ENCODE data around the gene PRAME. TPM values are rescaled to one million over a fixed set of nuclear protein-coding genes. Genes with fewer than 3 reads are reported as not detected.
A peak's percentile ranks its signal among the peaks of the same experiment; 100 is the strongest.
"Not testable (repeated sequence)": the region's sequence is repeated elsewhere in the genome, so short reads cannot be mapped to it uniquely, and the experiment has no call there.

Gene PRAME
- total RNA-seq, 1 donor from 2014 or later: not detected

DNA sequence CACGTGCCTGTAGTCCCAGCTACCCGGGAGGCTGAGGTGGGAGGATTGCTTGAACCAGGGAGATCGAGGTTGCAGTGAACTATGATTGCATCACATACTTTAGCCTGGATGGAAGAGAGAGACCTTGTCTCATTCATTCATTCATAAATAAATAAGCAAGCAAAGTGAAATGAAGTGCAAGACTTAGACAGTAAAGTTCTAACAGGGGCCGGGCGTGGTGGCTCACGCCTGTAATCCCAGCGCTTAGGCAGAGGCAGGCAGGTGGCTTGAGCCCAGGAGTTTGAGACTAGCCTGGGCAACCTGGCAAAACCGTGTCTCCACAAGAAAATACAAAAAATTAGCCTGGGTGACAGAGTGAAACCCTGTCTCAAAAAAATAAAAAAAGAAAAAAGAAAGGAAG lies 37.4 kb downstream of the PRAME start:
- DNase-seq (ENCODE audit: low spot score): no peak

DNA sequence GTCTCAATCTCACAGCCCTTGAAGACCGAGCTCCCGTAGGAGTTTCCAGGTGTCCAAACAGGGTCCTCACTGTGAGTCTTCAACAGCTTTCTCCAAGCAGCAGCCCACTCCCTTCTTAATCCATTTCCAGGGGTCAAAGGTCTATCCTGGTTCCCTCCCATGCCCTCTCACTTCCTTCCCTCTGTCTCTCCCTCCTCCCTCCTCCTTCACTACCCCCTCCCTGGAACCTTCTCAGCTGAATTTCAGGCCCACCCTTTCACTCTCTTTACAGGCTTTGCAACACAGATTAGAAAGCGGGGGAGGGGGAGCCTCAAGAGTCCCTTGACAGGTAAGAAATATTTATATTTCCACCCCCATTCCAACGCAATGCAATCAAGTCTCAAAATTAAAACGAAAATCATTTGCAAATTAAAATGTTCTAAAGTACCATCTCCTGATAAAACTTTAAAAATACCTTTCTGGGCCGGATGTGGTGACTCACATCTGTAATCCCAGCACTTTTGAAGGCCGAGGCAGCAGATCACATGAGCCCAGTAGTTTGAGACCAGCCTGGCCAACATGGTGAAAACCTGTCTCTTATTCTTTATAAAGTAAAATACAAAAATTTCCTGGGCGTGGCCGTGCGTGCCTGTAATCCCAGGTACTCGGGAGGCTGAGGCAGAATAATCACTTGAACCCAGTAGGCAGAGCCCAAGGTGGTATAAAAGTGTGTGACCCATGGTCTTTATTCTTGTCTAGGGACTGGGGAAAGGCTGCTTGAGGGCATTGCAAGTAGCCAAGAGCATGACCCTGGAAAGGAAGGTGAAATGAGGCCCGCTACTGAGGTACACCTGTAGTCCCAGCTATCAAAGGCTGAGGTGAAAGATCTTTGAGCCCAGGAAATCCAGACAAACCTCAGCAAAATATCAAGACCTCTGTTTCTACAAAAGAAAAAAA lies 38.1 kb downstream of the PRAME start:
- no peak for DNase-seq (ENCODE audit: low spot score)

DNA sequence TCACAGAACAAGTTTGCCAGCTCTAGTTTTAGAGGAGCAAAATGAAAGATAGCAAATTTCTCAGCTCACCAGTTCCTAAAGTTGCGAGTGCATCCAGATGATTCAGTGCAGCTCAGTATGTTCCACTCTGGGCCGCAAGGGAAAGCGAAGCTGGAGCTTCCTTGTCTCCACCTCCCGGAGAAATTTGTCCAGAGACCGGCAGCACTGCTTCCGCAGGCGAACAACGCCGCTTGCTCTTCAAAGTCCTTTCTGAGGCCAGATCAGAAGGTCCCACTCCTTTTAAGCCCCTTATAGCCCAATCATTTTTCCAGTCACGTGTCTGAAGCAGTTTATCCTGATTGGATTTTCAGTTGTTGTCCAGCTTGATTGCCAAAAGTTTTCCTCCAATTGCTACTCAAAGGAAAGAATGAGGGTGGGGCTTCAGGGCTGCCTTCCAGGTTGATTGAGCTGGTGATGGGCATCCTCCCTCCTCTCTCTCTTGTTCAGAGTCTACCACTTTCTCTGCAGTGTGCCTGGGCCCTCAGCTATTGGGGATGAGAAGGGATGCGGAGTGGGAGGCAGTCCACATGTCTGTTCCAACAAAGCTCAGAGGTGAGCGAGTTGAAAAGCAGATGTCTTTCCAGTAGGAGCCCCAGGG lies 38.9 kb downstream of the PRAME start, which contains the start of gene ZNF280A:
Gene ZNF280A, minus strand, starts transcription at position 251 of the 637 bp plus-strand sequence. CDS start 4,640 bp downstream, outside the sequence.
- DNase-seq (ENCODE audit: low spot score): no peak

DNA sequence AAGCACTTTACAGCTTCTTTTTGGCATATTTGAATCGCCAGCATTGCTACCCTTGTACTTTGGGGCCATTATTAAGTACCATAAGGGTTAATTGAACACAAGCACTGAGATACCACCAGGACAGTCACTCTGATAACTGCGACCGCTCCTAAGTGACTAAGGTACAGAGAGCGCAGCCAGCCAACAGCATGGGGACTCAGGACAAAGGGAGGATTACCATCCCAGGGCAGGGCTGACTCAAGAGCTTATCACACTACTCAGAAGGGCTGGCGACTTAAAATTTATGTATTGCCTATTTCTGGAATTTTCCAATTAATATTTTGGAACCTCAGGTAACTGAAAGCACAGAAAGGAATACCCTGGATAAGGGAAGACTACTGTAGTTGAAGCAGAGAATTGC lies 39.5 kb downstream of the PRAME start:
- no peak for DNase-seq (ENCODE audit: low spot score)

DNA sequence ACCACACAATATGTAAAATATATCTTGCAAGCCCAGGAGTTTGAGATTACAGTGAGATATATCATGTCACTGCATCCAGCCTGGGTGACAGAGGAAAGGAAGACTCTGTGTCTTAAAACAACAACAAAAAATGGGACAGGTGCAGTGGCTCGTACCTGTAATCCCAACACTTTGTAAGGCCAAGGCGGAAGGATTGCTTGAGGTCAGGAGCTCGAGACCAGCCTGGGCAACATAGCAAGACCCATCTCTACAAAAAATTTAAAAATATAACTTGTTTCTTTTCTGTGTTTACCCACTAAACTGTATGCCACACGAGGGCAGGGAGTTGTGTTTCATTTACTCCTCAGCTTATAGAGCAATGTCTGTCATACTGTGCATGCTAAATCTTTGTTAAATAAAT lies 42.1 kb downstream of the PRAME start:
- DNase-seq (ENCODE audit: low spot score): no peak

DNA sequence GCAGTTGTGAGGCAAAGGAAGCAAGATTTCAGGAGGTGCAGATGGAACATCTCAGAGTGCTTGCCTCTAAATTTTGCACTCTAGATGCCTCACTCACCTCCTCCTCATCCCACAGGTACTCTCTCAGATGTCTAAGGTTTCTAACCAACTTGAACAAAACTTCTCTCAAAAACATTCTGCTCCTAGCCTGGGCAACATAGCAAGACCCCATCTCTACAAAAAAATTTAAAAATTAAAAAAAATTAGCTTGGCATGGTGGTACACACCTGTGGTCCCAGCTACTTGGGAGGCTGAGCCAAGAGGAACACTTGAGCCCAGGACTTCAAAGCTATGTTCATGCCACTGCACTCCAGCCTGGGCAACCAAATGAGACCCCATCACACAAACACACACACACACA lies 43.2 kb downstream of the PRAME start:
- DNase-seq (ENCODE audit: low spot score): no peak

DNA sequence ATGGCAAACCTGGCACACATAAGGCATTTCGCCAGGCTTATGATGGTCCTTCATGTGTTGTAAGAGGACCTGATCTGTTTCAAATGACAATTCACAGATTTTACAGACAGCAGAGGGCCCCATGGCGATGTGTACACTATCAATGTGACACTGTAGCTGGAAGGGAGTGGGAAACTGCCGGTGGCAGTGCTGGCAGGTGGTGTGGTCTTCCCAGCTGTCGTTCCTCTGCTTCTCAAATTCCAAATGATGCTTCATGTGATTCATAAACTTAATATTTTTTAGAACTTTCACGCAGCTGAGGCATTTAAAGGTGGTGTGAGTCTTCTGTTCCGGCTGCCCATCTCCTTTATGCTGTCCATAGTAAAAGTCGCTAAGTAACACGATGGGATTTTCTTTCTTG lies 44.6 kb downstream of the PRAME start:
- DNase-seq (ENCODE audit: low spot score): not testable (repeated sequence)

DNA sequence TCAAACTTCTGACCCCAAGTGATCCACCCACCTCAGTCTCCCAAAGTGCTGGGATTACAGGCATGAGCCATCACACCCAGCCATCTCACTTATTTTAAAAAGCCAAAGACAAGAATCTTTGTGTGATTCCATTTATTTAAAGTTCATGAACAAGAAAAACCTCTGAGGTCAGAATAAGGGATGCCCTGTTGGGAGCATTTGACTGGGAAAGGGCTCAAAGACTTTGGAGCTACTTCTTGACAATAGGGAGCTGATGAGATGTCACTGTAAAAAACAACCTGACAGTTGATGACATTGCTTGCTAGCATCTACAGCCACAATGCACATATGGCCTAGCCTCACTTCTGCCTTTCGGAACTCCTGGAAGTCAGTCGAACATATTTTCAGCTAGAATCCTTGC lies 45.4 kb downstream of the PRAME start:
- DNase-seq (ENCODE audit: low spot score): no peak

DNA sequence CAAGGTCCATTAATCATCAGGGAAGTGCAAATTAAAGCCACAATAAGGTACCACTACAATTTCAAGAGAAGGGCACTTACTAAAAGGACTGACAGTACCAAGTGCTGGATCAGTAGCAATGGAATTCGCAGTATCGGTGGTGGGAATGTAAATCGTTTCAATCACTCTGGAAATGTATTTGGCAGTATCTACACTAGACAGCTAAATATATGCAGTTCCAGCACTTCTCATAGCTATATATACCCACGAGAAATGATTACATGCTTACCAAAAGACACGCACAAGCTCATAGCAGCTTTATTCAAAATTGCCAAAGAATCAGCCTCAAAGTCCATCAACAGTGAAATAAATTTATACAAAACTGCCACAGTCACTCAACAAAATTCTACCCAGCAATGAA lies 46.1 kb downstream of the PRAME start:
- no peak for DNase-seq (ENCODE audit: low spot score)

DNA sequence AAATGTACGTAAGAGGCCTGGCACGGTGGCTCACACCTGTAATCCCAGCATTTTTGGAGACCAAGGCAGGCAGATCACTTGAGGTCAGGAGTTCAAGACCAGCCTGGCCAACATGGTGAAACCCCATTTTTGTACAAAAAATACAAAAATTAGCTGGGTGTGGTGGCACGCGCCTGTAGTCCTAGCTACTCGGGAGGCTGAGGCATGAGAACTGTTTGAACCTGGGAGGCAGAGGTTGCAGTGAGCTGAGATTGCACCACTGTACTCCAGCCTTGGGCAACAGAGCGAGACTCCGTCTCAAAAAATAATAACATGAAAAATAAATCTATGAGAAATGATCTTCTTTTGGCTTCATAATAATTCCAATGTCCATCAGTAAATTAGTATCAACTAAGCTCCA lies 48.2 kb downstream of the PRAME start:
- not testable (repeated sequence) for DNase-seq (ENCODE audit: low spot score)

DNA sequence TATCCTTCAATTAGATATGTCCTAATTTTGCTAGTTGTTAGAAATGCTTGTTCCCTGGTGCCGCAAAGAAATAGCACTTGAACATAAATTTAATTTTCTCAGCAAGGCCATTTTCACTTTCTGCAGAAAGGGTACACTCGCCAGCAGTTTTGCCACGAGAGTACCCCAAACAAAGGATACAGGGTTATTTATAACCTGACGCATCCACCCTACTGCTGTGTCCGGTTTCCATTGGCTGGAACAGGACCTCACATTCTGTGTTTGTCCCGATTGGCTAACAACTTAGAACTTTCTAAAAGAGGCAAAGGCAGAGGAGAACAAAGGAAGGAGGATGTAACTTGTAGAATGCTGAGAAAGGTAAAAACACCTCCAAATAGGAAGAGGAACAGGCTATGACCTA lies 49.2 kb downstream of the PRAME start:
- DNase-seq (ENCODE audit: low spot score): not testable (repeated sequence)

DNA sequence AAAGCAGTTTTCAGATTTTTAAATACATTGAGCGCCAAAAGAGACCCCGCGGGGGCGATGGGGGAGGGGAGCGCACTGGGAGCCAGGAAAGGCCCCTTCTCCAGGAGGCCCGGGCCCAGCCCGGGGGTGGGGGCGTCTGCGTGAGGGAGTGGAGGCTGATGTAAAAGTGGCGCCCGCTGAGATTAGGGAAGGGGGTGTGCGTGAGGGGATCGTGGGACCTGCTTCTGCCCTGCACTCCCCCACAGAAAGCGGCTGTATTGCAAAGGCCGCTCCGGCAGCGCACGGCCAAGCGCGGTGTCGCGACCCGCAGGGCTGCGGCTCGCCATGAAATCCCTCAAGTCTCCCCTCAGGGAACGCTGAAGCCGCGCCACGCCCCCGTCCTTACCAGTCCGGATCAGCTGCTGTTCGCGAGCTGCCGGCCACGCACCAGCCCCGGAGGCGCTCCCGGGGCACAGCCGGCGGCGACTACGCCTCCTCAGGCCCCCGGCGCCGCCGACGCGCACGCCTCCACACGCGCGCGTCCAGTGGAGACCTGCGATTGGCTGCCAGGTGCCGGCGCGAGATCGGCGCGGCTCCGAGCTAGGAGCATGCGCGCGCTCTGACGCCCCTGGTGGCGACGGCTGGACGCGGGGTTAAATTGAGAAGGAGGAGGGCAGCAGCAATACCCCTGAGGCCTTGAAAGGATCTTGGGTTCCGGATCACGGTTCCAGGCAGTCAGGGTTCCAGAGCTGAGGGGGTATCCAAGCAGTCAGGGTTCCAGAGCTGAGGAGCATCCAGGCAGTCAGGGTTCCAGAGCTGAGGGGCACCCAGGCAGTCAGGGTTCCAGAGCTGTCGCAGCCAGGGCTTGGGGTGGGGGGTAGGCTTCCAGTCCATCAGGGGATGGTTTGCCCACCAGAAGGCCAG lies 50.5 kb downstream of the PRAME start, which contains the start of gene ZNF280B:
Gene ZNF280B, minus strand, starts transcription at position 469 of the 903 bp plus-strand sequence. CDS start 19,344 bp downstream, outside the sequence.
- DNase-seq (ENCODE audit: low spot score): peak; percentile 54

DNA sequence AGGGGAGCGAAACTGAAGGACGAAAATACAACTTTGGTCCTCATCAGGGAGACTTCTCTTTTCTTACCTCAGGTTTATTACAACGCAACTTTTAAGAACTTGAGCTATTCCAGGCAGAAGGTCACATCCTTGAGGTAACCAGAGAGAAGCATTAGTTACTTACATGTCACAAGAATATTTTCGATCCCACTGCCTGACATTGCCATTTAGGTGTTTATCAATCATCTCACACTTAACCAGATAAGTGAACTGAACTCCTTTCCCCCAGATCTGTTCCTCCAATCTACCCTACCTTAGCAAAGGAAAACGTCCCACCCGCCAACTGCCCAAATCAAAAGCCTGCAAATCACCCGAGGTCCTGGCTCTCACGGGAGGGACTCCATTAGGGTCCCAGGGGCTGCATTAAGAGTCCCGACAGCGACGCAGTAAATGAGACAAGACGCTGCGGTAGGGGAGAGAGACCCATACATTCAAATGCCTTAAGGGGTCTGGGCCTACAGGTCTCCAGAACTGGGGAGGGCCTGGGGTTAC lies 51.3 kb downstream of the PRAME start:
- DNase-seq (ENCODE audit: low spot score): no peak

DNA sequence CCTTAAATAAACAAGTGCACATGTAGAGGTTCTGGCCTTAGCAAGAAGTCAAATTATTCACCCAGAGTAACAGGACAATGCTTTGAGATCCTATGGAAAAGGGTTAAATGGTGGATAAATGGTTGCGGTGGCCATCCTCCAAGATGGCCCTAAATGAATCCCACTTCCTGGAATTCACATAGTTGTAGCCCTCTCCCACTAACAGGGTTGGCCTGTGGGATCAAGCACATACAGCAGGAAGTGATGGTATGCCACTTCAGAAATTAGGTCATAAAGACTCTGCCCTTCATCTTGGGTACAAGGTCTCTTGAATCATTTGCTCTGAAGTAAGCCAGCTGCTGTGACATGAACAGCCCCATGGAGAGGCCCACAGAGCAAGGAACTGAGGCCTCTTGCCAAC lies 52.3 kb downstream of the PRAME start:
- DNase-seq (ENCODE audit: low spot score): no peak

DNA sequence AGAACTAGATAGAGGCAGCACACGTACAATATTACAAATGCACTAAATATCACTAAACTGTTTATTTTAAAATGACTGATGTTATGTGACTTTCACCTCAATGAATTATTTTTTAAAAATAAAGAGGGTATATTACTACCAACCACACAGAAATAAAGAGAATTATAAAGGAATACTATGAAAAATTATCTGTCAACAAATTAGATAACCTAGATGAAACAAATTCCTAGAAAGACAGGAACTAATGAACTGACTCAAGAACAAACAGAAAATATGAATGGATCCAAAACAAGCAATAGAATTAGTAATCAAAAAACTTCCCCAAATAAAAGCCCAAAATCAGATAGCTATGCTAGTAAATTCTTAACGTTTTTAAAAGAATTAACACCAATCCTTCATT lies 60.8 kb downstream of the PRAME start:
- no peak for DNase-seq (ENCODE audit: low spot score)

Other genes starting within 250 kb of the PRAME start
- 1.5 TPM for gene ZNF280B, start 50.5 kb downstream of the PRAME start, total RNA-seq
- gene ZNF280A, start 39.0 kb downstream of the PRAME start, total RNA-seq: not detected
- not detected for gene GGTLC2, start 85.3 kb upstream of the PRAME start, total RNA-seq